ENCODE measurements around the gene DPPA4.

DNA sequence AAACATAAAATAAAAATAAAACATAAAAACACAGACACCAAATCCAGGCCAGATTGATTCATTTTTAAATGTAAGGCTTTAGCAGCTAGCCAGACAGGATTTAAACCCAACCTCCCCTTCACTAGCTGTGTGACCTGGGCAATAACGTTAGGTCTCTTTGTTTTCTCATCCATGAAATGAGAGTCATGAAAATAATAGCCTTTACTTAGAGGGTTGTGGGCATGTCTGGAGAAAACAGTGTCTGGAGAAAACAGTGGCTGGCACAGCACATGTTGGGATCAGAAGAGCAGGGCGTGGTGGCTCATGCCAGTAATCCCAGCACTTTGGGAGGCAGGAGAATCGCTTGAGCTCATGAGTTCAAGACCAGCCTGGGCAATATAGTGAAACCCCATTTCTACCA, 1.9 kb upstream of the DPPA4 start:
- TF ChIP-seq, protein P1, sequence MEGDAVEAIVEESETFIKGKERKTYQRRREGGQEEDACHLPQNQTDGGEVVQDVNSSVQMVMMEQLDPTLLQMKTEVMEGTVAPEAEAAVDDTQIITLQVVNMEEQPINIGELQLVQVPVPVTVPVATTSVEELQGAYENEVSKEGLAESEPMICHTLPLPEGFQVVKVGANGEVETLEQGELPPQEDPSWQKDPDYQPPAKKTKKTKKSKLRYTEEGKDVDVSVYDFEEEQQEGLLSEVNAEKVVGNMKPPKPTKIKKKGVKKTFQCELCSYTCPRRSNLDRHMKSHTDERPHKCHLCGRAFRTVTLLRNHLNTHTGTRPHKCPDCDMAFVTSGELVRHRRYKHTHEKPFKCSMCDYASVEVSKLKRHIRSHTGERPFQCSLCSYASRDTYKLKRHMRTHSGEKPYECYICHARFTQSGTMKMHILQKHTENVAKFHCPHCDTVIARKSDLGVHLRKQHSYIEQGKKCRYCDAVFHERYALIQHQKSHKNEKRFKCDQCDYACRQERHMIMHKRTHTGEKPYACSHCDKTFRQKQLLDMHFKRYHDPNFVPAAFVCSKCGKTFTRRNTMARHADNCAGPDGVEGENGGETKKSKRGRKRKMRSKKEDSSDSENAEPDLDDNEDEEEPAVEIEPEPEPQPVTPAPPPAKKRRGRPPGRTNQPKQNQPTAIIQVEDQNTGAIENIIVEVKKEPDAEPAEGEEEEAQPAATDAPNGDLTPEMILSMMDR (IDR thresholded peaks at IDR 0.05), result no peak
- TF ChIP-seq POLR2A (IDR thresholded peaks at IDR 0.05), result no peak
